Measurements from ENCODE around the gene BLOC1S6. TPM values are rescaled to one million over a fixed set of nuclear protein-coding genes. Genes with fewer than 3 reads are reported as not detected.

Gene BLOC1S6
- total RNA-seq, 2 donors from 2014 or later = 46.0 to 82.5 TPM

- TF ChIP-seq POLR2A (IDR thresholded peaks at IDR 0.05) = no peak
- no peak for TF ChIP-seq POLR2AphosphoS5 (IDR thresholded peaks at IDR 0.05)
- TF ChIP-seq CTCF (IDR thresholded peaks at IDR 0.05) = no peak
Observed at GRCh38 chr15:45641999-45642932, 55.1 kb downstream of the BLOC1S6 start.

GRCh38 chr15:45644437-45644836 is 57.3 kb downstream of the BLOC1S6 start:
- 43% methylated on average over 2 of the region's 2 CpGs for WGBS
- Histone ChIP-seq H3K9me3 (no peaks in the 10 kb centered on the region), H3K36me3 (no peaks in the 10 kb centered on the region), H3K27me3 (replicated peaks; ENCODE audit: insufficient read depth) (no peaks in the 10 kb centered on the region), H3K4me3 (no peak overlapping the region), H3K4me1 (replicated peaks) (peaks cover 11% of the 10 kb centered on the region), H3K27ac (no peak overlapping the region)
- intact Hi-C loops (cut with DNase I) = no loop called here
- no peak for DNase-seq (ENCODE audit: low spot score)
- no peak for TF ChIP-seq CTCF (IDR thresholded peaks at IDR 0.05)
- no peak for TF ChIP-seq POLR2A (IDR thresholded peaks at IDR 0.05)
- TF ChIP-seq POLR2AphosphoS5 (IDR thresholded peaks at IDR 0.05) = no peak

More at GRCh38 chr15:45641999-45642932, 55.1 kb downstream of the BLOC1S6 start:
- H3K4me1 ChIP-seq (replicated peaks) = peaks cover 11% of the 10 kb centered on the region
- H3K27ac ChIP-seq = peak overlapping the region; percentile 41 to 45
- H3K4me3 ChIP-seq = no peak overlapping the region
- no peaks in the 10 kb centered on the region for H3K27me3 ChIP-seq (replicated peaks; ENCODE audit: insufficient read depth)
- H3K36me3 ChIP-seq = no peaks in the 10 kb centered on the region
- intact Hi-C loops (cut with DNase I) = no loop called here
- DNase-seq (ENCODE audit: low spot score) = no peak
- no peaks in the 10 kb centered on the region for H3K9me3 ChIP-seq
- 51% methylated on average over 7 of the region's 7 CpGs for WGBS

- WGBS = 79% methylated on average over 9 of the region's 9 CpGs
- no peak for TF ChIP-seq POLR2AphosphoS5 (IDR thresholded peaks at IDR 0.05)
- TF ChIP-seq POLR2A (IDR thresholded peaks at IDR 0.05) = no peak
- no peak for TF ChIP-seq CTCF (IDR thresholded peaks at IDR 0.05)
- no peak for DNase-seq (ENCODE audit: low spot score)
- Histone ChIP-seq H3K27me3 (replicated peaks; ENCODE audit: insufficient read depth) (no peaks in the 10 kb centered on the region), H3K27ac (no peak overlapping the region), H3K9me3 (no peaks in the 10 kb centered on the region), H3K4me1 (replicated peaks) (peaks cover 11% of the 10 kb centered on the region), H3K4me3 (no peak overlapping the region), H3K36me3 (no peaks in the 10 kb centered on the region)
- intact Hi-C loops (cut with DNase I) = no loop called here
Observed at GRCh38 chr15:45645026-45645980, 58.1 kb downstream of the BLOC1S6 start.

- peaks cover 6% of the 10 kb centered on the region for H3K4me1 ChIP-seq (replicated peaks)
- 75% methylated on average over 3 of the region's 3 CpGs for WGBS
- H3K27ac ChIP-seq = no peak overlapping the region
- no peaks in the 10 kb centered on the region for H3K27me3 ChIP-seq (replicated peaks; ENCODE audit: insufficient read depth)
- H3K36me3 ChIP-seq = no peaks in the 10 kb centered on the region
- DNase-seq (ENCODE audit: low spot score) = no peak
- intact Hi-C loops (cut with DNase I) = no loop called here
- H3K9me3 ChIP-seq = no peaks in the 10 kb centered on the region
- TF ChIP-seq POLR2AphosphoS5 (IDR thresholded peaks at IDR 0.05) (no peak), POLR2A (IDR thresholded peaks at IDR 0.05) (no peak), CTCF (IDR thresholded peaks at IDR 0.05) (no peak)
- H3K4me3 ChIP-seq = no peak overlapping the region
Observed at GRCh38 chr15:45646220-45646619, 59.0 kb downstream of the BLOC1S6 start.

Data from prostate gland (tissue), 2 donors.